Left ventricle myocardium inferior (tissue), 1 donor: Measurements from ENCODE around the gene TMEM184B. TPM values are rescaled to one million over a fixed set of nuclear protein-coding genes. Genes with fewer than 3 reads are reported as not detected.
A peak's percentile ranks its signal among the peaks of the same experiment; 100 is the strongest.

Experiments used
- DNase-seq: peaks from one replicate; pipeline ENCODE4 v3.0.0-alpha.2; 2020
- H3K27ac ChIP-seq: fragments of 200-600 bp; replicated peaks from 2 replicates; pipeline ENCODE4 v1.8.0; 2021
- H3K27me3 ChIP-seq: fragments of 200-600 bp; 2 replicates; pipeline ENCODE4 v1.8.0; 2021; ENCODE audit warnings: low read depth
- H3K36me3 ChIP-seq: fragments of 200-600 bp; 2 replicates; pipeline ENCODE4 v1.8.0; 2021
- H3K4me1 ChIP-seq: fragments of 200-600 bp; 2 replicates; pipeline ENCODE4 v1.8.0; 2021
- H3K4me3 ChIP-seq: fragments of 200-600 bp; 2 replicates; pipeline ENCODE4 v1.8.0; 2021; ENCODE audit warnings: mild to moderate bottlenecking, moderate library complexity
- H3K9me3 ChIP-seq: fragments of 200-600 bp; replicated peaks from 2 replicates; pipeline ENCODE4 v1.8.0; 2021
- CTCF ChIP-seq: fragments of 200-600 bp; IDR thresholded peaks from 2 replicates; pipeline ENCODE4 v1.8.0; 2021; ENCODE audit warnings: antibody characterized with exemption, mild to moderate bottlenecking, borderline replicate concordance
- intact Hi-C: fragments of 100-400 bp; cut with micrococcal nuclease; formaldehyde crosslinking; loops from one replicate; pipeline ENCODE4 v1.11.0; 2022
- total RNA-seq: library from RNA; stranded (reverse); fragmentation: NEBNext Ultra II Directional; extraction: Animal tissue kit (Norgen Biotek cat#: 25700); gene quantifications from one replicate; pipeline ENCODE4 v1.2.1, GENCODE V29; 2021
- donor health status: DM: no; HTN: yes; CAD: no; lungs with severe emphysema.

Gene TMEM184B
- total RNA-seq, 1 donor from 2014 or later = 50.6 TPM

DNA sequence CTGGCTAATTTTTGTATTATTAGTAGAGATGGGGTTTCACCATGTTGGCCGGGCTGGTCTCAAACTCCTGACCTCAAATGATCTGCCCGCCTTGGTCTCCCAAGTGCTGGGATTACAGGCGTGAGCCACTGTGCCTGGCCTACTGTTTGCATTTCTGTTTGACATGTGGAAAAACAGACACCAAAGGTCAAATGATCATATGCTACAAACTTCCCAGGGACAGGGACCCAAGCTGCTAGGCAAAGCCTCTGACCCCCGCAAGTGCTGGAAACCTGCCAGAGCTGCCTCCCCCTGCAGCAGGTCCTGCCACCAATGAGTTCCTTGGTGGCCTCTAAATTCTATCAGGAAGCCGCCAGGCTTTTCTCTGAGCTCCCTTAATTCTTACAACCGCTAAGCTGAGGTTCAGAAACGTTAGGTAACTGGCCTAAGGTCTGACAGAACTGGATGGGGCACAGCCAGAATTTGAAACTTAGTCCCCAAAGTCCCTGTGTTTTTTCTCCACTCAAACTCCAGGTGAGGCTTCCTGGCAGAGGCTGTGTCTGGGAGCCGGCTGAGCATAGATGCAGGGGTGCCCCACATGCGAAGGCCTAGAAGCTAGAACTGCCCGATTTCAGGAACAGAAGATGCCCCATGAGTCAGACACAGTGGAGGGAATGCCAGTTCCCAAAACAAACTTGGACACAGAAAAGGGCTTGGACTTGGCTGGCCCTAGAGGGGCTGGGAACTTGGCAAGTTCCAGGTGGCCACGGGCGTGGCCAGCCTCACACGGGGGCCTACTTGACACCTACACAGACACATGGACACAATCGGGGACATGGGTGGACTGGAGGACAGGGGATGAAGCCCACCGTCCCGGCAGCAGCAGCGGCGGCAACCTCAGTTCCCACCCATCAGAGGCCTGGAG, 37.1 kb upstream of the TMEM184B start:
- peaks cover 100% of the 10 kb centered on the region for H3K4me1 ChIP-seq
- peaks cover 9% of the 10 kb centered on the region for H3K36me3 ChIP-seq
- intact Hi-C loops = no loop called here
- H3K4me3 ChIP-seq = peak overlapping the region; percentile 20
- peak overlapping the region; percentile 98 for H3K27ac ChIP-seq
- no peak for TF ChIP-seq CTCF
- DNase-seq = no peak
- H3K9me3 ChIP-seq = no peaks in the 10 kb centered on the region
- no peaks in the 10 kb centered on the region for H3K27me3 ChIP-seq

DNA sequence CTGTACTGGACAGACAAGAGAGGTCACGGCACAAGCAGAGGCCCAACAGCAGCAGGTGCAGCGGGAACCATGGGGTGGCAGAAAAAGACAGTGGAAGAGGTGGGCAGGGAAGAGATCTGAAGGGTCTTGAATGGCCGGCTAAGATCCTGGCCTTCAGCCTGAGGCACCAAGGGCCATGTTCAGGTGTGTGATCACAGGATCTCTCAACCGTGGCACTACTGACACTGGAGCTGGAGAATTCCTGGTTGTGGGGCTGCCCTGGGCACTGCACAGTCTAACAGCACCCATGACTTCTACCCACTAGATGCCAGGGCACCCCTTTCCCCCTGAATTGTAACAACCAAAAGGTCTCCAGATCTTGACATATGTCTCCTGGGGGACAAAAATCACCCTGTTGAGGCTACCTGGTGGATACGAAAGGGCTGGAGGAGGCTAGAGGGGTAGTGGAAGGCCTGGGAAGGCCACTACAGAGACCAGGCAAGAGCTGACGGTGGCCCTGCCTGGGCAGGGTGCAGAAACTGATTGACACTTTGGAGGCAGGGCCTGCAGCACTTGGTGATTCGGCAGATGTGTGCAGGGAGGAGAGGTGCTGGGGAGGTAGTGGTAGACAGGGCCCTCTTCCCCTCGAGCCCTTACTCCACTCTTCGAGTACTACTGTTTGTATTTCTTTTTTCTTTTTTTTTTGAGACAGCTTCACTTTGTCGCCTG, 36.1 kb upstream of the TMEM184B start:
- Histone ChIP-seq H3K27ac (peak overlapping the region; percentile 98), H3K9me3 (no peaks in the 10 kb centered on the region), H3K27me3 (no peaks in the 10 kb centered on the region), H3K4me1 (peaks cover 100% of the 10 kb centered on the region), H3K36me3 (peaks cover 9% of the 10 kb centered on the region), H3K4me3 (peak overlapping the region; percentile 21)
- intact Hi-C loops = no loop called here
- DNase-seq = no peak
- TF ChIP-seq CTCF = no peak

DNA sequence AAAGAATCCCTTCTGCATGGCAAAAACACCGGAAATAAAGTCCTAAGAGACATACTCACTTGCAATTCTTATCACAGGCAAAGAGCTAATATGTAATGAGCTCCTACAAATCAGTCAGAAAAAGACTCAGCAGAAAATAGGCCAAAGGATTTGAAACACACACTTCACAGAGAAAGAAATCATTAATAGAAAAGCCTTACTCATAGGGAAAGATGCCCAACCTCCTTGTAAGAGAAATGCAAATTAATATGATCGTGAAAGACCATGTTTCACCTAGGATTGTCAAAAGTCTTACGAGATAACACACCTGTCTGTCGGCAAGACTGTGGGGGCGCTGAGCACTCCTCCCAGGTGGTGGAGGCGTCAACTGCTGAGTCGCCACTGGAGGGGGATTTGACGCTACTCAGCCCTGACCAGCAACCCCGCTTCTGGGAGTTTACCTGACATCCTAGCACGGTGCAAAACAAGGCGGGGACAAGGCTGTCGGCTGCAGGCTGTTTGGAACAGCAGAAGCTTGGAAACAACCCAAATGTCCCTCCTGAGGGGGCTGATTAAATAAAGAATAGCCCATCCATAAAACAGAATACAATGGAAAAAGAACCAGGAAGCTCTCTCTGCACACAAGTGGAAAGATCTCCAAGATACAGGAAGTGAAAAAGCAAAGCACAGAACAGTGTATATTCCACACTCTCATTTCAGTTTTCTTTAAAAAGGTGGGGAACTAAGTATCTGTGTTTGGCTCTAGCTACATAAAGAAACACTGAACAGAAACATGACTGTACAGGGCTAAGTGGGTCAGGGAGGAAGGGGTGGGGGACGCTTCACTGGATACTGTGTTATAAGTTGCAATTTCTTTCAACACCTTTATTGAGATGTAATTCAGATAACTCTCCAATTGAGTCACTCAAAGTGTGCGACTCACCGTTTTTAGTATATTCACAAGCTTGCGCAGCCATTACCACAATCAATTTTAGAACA, 33.0 kb upstream of the TMEM184B start:
- peaks cover 26% of the 10 kb centered on the region for H3K36me3 ChIP-seq
- intact Hi-C loops = no loop called here

GRCh38 chr22:38304526-38304925, 31.7 kb upstream of the TMEM184B start:
- H3K9me3 ChIP-seq = no peaks in the 10 kb centered on the region
- peaks cover 38% of the 10 kb centered on the region for H3K36me3 ChIP-seq
- peak overlapping the region; percentile 20 for H3K4me3 ChIP-seq
- H3K4me1 ChIP-seq = peaks cover 99% of the 10 kb centered on the region
- no peaks in the 10 kb centered on the region for H3K27me3 ChIP-seq
- peak; percentile 57 for TF ChIP-seq CTCF
- peak overlapping the region; percentile 98 for H3K27ac ChIP-seq
- DNase-seq = peak; percentile 64
- intact Hi-C loops = no loop called here

More for the DNA sequence above, 33.0 kb upstream of the TMEM184B start:
- H3K4me1 ChIP-seq = peaks cover 99% of the 10 kb centered on the region
- peak overlapping the region; percentile 24 for H3K4me3 ChIP-seq
- H3K9me3 ChIP-seq = no peaks in the 10 kb centered on the region
- DNase-seq = no peak
- no peaks in the 10 kb centered on the region for H3K27me3 ChIP-seq
- TF ChIP-seq CTCF = no peak
- H3K27ac ChIP-seq = peak overlapping the region; percentile 98

DNA sequence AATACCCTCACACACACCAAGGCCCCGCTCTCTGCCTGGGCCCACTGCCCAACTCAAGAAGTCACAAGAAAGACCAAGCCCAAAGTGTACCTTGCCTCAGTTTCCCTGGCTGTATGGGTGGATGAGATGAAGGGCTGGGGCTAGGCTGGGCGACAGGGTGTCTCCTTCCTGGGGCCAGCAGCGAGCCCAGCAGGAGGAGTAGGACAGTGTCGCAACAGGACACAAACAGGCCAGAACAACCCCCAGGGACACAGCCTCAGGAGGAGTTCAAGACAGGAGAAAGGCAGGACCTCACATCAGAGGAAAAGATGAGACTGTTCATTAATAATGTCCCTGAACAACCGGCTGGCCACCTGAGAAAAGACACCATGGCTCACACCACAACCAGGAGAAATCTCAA, 31.2 kb upstream of the TMEM184B start:
- H3K36me3 ChIP-seq = peaks cover 43% of the 10 kb centered on the region

More for the DNA sequence above, 31.2 kb upstream of the TMEM184B start:
- no peak for TF ChIP-seq CTCF
- H3K27ac ChIP-seq = peak overlapping the region; percentile 98
- no peak for DNase-seq
- H3K9me3 ChIP-seq = no peaks in the 10 kb centered on the region
- H3K27me3 ChIP-seq = no peaks in the 10 kb centered on the region
- H3K4me3 ChIP-seq = peak overlapping the region; percentile 20
- H3K4me1 ChIP-seq = peaks cover 99% of the 10 kb centered on the region
- intact Hi-C loops = no loop called here
